Measurements from ENCODE around the gene CUZD1. TPM values are rescaled to one million over a fixed set of nuclear protein-coding genes. Genes with fewer than 3 reads are reported as not detected.

The CUZD1 gene
- total and polyA plus RNA-seq, 2 of the 4 experiments (the other 2 are of a cell fraction), result 0.36 to 0.67 TPM

DNA sequence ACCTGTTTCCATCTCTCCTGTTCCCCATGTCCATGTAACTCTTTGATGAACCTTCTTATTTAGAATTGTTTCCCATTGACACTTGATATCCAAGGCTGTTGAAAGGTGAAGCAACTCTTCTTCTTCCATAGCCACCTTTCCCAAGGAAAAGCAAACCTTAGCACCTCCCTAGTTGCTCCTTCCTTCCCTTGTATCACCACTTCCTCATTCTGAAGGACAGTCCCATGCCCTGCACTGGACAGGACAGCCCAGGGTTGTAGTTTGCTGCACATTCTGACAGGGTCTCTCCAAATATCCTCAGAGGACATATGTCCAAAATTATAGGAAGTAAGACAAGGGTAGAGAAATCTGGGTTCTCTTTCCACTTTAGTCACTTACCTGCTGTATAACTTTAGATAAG lies 6.2 kb downstream of the CUZD1 start:
- Histone ChIP-seq H2AFZ (replicated peaks; ENCODE audit: low read length, poor library complexity) (no peak overlapping the region), H3K14ac (replicated peaks; ENCODE audit: low read depth, low read length) (no peak overlapping the region), H3K27me3 (ENCODE audit: control insufficient read depth, insufficient read depth, low read length) (no peaks in the 10 kb centered on the region), H3K4me3 (ENCODE audit: insufficient read depth, low read depth, low read length) (no peak overlapping the region), H3K4ac (ENCODE audit: low read depth, low read length) (no peak overlapping the region), H4K20me1 (ENCODE audit: insufficient read depth, low read length) (no peaks in the 10 kb centered on the region), H2AK5ac (ENCODE audit: low read depth, low read length) (no peak overlapping the region), H3K23ac (ENCODE audit: low read depth, low read length) (no peak overlapping the region), H2AK9ac (replicated peaks; ENCODE audit: low read depth, low read length, poor library complexity) (no peak overlapping the region), H3K9ac (ENCODE audit: low read depth, low read length) (no peak overlapping the region), H2BK15ac (ENCODE audit: low read depth, low read length) (no peak overlapping the region), H4K5ac (ENCODE audit: low read depth, low read length) (no peak overlapping the region), H3K18ac (ENCODE audit: low read depth, low read length) (no peak overlapping the region), H3K9me1 (ENCODE audit: insufficient read depth, low read length) (peaks cover 3% of the 10 kb centered on the region; the same call in 1 of the 2 replicates), H4K8ac (ENCODE audit: low read depth in 2 of 2, low read length in 2 of 2) (no peak overlapping the region), H4K91ac (ENCODE audit: insufficient read depth, low read depth, low read length) (no peak overlapping the region), H2BK5ac (ENCODE audit: low read depth, low read length, poor library complexity, severe bottlenecking) (no peak overlapping the region), H3K9me3 (ENCODE audit: control insufficient read depth, insufficient read depth, low read length) (no peaks in the 10 kb centered on the region), H2BK20ac (ENCODE audit: low read depth, low read length) (no peak overlapping the region), H2BK120ac (ENCODE audit: low read depth, low read length) (no peak overlapping the region), H3K27ac (ENCODE audit: insufficient read depth, low read length) (no peak overlapping the region), H3K4me2 (ENCODE audit: low read depth, low read length) (no peak overlapping the region), H3K56ac (ENCODE audit: extremely low read depth, insufficient read depth, low read length) (no peak overlapping the region), H3K36me3 (ENCODE audit: control insufficient read depth, insufficient read depth, low read length) (no peaks in the 10 kb centered on the region), H3K79me1 (ENCODE audit: low read depth in 1 of 2, low read length in 2 of 2) (no peaks in the 10 kb centered on the region), H3K4me1 (ENCODE audit: control insufficient read depth, insufficient read depth, low read length) (no peaks in the 10 kb centered on the region)
- in situ Hi-C loops (cut with MboI; ENCODE audit: low sequenced_read_pairs) (no loop called here), intact Hi-C loops (cut with micrococcal nuclease) (no loop called here), dilution Hi-C loops (cut with HindIII; ENCODE audit: low sequenced_read_pairs, unreplicated experiment) (no loop called here)
- CTCF ChIA-PET, result no interaction called here
- TF ChIP-seq, protein P1, sequence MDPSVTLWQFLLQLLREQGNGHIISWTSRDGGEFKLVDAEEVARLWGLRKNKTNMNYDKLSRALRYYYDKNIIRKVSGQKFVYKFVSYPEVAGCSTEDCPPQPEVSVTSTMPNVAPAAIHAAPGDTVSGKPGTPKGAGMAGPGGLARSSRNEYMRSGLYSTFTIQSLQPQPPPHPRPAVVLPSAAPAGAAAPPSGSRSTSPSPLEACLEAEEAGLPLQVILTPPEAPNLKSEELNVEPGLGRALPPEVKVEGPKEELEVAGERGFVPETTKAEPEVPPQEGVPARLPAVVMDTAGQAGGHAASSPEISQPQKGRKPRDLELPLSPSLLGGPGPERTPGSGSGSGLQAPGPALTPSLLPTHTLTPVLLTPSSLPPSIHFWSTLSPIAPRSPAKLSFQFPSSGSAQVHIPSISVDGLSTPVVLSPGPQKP (IDR thresholded peaks at IDR 0.05; ENCODE audit: borderline replicate concordance, low read depth, low read length), result no peak
- TF ChIP-seq, protein P2, sequence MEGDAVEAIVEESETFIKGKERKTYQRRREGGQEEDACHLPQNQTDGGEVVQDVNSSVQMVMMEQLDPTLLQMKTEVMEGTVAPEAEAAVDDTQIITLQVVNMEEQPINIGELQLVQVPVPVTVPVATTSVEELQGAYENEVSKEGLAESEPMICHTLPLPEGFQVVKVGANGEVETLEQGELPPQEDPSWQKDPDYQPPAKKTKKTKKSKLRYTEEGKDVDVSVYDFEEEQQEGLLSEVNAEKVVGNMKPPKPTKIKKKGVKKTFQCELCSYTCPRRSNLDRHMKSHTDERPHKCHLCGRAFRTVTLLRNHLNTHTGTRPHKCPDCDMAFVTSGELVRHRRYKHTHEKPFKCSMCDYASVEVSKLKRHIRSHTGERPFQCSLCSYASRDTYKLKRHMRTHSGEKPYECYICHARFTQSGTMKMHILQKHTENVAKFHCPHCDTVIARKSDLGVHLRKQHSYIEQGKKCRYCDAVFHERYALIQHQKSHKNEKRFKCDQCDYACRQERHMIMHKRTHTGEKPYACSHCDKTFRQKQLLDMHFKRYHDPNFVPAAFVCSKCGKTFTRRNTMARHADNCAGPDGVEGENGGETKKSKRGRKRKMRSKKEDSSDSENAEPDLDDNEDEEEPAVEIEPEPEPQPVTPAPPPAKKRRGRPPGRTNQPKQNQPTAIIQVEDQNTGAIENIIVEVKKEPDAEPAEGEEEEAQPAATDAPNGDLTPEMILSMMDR (conservative IDR thresholded peaks at IDR 0.05; ENCODE audit: low read depth, low read length), result no peak
- TF ChIP-seq RCOR1 (IDR thresholded peaks at IDR 0.05; ENCODE audit: insufficient replicate concordance, low read length) (no peak), RFX5 (IDR thresholded peaks at IDR 0.05; ENCODE audit: low read depth, low read length) (no peak), POLR2A (IDR thresholded peaks at IDR 0.05; ENCODE audit: low read depth, low read length) (no peak), CHD1 (IDR thresholded peaks at IDR 0.05; ENCODE audit: low read depth, low read length) (no peak), NFE2L2 (IDR thresholded peaks at IDR 0.05; ENCODE audit: low read depth, low read length) (no peak), MAZ (IDR thresholded peaks at IDR 0.05; ENCODE audit: borderline replicate concordance, low read depth, low read length) (no peak), BHLHE40 (IDR thresholded peaks at IDR 0.05; ENCODE audit: low read depth, low read length) (no peak), RAD21 (IDR thresholded peaks at IDR 0.05; ENCODE audit: low read length) (no peak), MXI1 (IDR thresholded peaks at IDR 0.05; ENCODE audit: borderline replicate concordance, low read depth, low read length) (no peak), SMC3 (IDR thresholded peaks at IDR 0.05; ENCODE audit: low read depth, low read length) (no peak), FOS (IDR thresholded peaks at IDR 0.05; ENCODE audit: low read depth, low read length) (no peak), MAFK (IDR thresholded peaks at IDR 0.05; ENCODE audit: low read depth, low read length) (no peak), CEBPB (IDR thresholded peaks at IDR 0.05; ENCODE audit: low read depth, low read length) (no peak)
- TF ChIP-seq, protein P3, sequence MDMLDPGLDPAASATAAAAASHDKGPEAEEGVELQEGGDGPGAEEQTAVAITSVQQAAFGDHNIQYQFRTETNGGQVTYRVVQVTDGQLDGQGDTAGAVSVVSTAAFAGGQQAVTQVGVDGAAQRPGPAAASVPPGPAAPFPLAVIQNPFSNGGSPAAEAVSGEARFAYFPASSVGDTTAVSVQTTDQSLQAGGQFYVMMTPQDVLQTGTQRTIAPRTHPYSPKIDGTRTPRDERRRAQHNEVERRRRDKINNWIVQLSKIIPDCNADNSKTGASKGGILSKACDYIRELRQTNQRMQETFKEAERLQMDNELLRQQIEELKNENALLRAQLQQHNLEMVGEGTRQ (IDR thresholded peaks at IDR 0.05; ENCODE audit: low read depth, low read length), result no peak
- POLR2A ChIA-PET (ENCODE audit: unreplicated experiment), result no interaction called here
- DNase-seq (no peak), ATAC-seq (ENCODE audit: low read depth) (no peak)
- BruUV-seq (replicated peaks), result no TSS peak
